Skeletal muscle cell (primary cell): ENCODE measurements around the gene KIF5C.
"Not testable (repeated sequence)": the region's sequence is repeated elsewhere in the genome, so short reads cannot be mapped to it uniquely, and the experiment has no call there.

Experiments
- DNase-seq: peaks from one replicate; pipeline ENCODE4 v3.0.0-alpha.2; 2010; ENCODE audit warnings: low read depth
- H3K4me3 ChIP-seq: 2 replicates; pipeline ENCODE4 v1.5.1; 2011; ENCODE audit warnings: low read depth, mild to moderate bottlenecking, control low read depth, low read length, moderate library complexity

Gene KIF5C

GRCh38 chr2:148874868-148875341, at the start of gene KIF5C:
TSS of gene KIF5C (plus strand) at chr2:148875227. CDS start at chr2:148875618, 391 bp downstream.
- peak within 1 kb of the TSS; percentile 44 for H3K4me3 ChIP-seq
- DNase-seq, result peak; percentile 30

DNA sequence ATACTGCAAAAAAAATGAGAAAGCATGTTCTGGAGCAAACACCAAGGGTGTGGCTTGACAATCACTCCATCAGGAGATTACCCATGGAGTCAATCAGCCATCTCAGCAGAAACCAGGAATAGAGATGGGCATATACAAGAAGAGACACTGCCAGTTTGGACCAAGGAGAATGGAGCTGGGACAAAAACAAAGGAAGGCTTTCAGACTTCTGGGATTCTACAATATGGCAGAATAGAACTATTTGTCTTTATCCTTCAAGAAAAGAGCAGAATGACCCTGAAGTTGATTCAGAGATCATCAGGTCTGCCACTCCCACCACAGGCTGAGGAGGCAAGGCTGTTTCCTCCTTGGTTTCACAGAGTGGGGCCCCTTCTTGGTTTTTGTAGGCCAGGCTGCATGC, 48.2 kb upstream of the KIF5C start:
- DNase-seq, result no peak
- no peak overlapping the region for H3K4me3 ChIP-seq

GRCh38 chr2:148828941-148829340, 46.1 kb upstream of the KIF5C start:
- no peak for DNase-seq

GRCh38 chr2:148829618-148830017, 45.4 kb upstream of the KIF5C start:
- DNase-seq, result no peak
- H3K4me3 ChIP-seq, result no peak overlapping the region

More at GRCh38 chr2:148828941-148829340, 46.1 kb upstream of the KIF5C start:
- no peak overlapping the region for H3K4me3 ChIP-seq

- no peak for DNase-seq
- H3K4me3 ChIP-seq, result no peak overlapping the region
These were observed 42.4 kb upstream of the KIF5C start for GRCh38 chr2:148832637-148833036.

- no peak overlapping the region for H3K4me3 ChIP-seq
These were observed 33.0 kb upstream of the KIF5C start for GRCh38 chr2:148842050-148842449.

GRCh38 chr2:148848146-148848545, 26.9 kb upstream of the KIF5C start:
- no peak for DNase-seq

More at GRCh38 chr2:148842050-148842449, 33.0 kb upstream of the KIF5C start:
- no peak for DNase-seq

DNA sequence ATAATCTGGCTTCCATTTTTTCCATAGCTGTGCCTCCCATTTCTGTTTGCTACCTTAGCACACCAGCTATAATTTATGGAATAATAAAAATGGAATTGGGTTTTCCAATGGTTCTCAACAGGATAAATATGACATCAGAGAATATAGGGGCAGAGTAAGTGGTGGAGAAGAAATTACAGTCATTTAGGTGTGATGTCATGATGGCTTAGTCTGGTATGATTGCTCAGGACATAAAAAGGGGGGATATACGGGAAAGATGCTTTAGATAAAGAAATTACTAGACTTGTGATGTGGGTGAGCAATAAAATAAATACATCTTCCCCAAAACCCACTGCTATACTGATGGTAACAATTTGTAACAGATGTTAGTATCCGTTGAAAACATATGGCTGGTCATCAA, 21.6 kb upstream of the KIF5C start:
- no peak overlapping the region for H3K4me3 ChIP-seq
- DNase-seq, result no peak

More at GRCh38 chr2:148848146-148848545, 26.9 kb upstream of the KIF5C start:
- no peak overlapping the region for H3K4me3 ChIP-seq

DNA sequence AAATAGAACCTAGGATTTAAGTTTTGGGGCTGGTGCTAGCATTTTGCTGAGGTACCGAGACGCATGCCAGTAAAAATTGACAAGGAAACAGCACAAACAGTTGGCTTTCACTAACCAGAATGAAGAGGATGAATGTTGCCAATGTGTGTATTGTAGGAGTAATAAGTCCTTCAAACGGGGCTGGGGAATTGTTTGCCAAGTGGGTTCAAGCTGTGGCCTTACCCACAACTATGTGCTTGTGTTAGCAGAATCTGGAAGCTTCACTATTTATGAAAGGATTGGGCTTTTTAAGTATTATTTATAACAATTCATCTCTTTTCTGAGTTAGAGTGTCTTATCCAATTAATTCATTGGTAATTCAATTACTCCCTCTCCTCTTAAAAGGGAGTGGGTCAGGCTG, 15.0 kb upstream of the KIF5C start:
- DNase-seq, result no peak
- no peak overlapping the region for H3K4me3 ChIP-seq

GRCh38 chr2:148861367-148861766, 13.7 kb upstream of the KIF5C start:
- DNase-seq, result no peak
- H3K4me3 ChIP-seq, result no peak overlapping the region

- not testable (repeated sequence) for DNase-seq, H3K4me3 ChIP-seq
These were observed 12.5 kb upstream of the KIF5C start for GRCh38 chr2:148862478-148862877.

DNA sequence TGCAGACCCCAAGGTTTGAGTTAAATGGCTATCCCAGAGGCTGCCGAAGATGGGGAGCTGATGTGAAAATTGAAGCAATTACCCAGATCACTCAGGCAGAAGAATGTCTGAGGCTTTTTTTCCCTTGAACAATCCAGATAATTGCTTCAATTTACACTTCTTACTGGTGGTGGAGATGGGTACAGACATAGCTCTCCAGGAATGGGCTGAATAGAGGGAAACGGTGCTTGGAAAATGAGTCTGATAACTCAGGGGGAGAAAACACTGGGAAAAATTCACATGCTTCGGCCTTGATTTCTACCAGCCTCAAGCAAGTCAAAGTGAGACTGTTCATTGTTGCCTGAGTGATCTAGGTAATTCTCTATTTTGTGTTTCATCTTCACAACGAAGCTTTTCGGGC, 9.5 kb upstream of the KIF5C start:
- DNase-seq, result no peak
- H3K4me3 ChIP-seq, result no peak overlapping the region

GRCh38 chr2:148866091-148866490, 8.9 kb upstream of the KIF5C start:
- no peak for DNase-seq
- H3K4me3 ChIP-seq, result no peak overlapping the region

DNA sequence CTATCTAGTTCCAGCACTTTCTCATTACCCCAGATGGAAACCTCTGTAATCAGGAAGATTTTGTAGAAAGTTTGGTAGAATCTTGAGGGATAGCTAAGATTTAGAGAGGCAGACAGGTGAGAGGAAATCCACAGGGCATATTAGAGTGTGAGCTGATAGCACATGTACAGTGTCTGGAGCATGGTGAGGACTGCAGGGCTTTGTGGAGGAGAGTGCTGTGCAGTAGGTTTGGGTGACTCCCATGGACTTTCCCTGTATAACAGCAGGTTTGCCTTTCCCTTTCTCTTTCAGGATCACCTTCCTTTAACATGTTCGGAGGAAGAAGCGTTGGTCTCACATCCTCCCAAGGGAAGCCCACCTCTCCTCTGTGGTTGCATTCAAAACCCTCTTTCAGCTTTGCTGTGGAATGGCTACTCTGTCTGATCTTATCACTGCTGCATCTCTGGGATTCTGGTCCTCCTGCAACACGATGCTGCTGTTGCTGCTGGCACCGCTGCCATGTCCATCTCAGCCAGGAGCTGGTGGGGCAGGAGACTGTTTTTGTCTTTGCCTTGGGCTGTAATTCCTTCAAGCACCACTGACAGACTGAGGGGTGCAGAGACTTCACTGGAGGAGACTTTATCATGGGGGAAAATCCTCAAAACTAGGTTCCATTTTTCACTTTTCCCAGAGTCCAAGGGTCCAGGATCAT, 7.8 kb upstream of the KIF5C start:
- no peak overlapping the region for H3K4me3 ChIP-seq
- no peak for DNase-seq

- DNase-seq, result no peak
- H3K4me3 ChIP-seq, result peak overlapping the region; percentile 44
These were observed 492 bp downstream of the KIF5C start for GRCh38 chr2:148875387-148876051.

DNA sequence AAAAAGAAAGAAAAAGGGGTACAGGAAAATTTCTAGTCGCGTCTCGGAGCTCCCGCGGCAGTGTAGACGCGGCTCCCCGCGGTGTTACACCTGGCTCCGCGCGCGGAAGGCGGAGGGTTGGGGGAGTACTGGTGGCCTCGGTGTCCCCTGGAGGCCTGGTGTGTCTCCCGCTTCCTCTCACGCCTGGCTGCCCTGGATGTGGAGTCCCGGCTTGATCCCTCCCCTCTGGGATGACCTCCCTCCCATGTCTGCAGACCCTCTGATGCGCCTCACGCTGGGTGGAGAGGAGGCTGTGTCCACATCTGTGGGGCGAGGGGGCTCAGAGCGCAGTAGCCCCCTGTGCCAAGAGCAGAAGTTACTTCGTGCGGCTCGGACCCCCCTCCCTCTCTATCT, 1.2 kb downstream of the KIF5C start:
- H3K4me3 ChIP-seq, result peak overlapping the region; percentile 17

GRCh38 chr2:148876595-148877402, 1.8 kb downstream of the KIF5C start:
- no peak overlapping the region for H3K4me3 ChIP-seq
- DNase-seq, result no peak

More for the DNA sequence above, 1.2 kb downstream of the KIF5C start:
- DNase-seq, result no peak

- no peak for DNase-seq
- no peak overlapping the region for H3K4me3 ChIP-seq
These were observed 2.3 kb downstream of the KIF5C start for GRCh38 chr2:148877403-148877740.

DNA sequence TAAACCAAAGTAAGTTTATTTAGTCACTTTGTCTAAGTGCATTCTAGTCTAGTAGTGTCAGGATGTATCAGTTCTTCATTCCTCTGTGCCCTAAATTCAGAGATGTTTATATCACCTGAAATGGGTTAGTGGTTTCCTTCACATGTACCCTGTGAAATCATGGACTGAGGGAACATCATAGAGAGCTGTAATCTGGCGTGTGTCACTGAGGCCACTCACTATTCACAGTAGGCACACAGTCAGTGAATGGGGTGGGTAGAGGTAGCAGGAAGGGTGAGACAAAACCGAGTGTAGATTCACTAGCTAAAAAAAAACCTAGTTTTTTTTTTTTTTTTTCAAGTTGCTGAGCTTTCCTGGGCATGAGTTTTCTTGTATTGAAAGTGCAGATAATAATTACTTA, 5.6 kb downstream of the KIF5C start:
- H3K4me3 ChIP-seq, result no peak overlapping the region
- DNase-seq, result no peak

GRCh38 chr2:148882051-148882450, 7.0 kb downstream of the KIF5C start:
- H3K4me3 ChIP-seq, result no peak overlapping the region
- no peak for DNase-seq
